Astrocyte of the cerebellum (primary cell): ENCODE data around the gene POLR3B.
A peak's percentile ranks its signal among the peaks of the same experiment; 100 is the strongest.

ENCODE experiments used
- DNase-seq: peaks from one replicate; pipeline ENCODE4 v3.0.0-alpha.2; 2011; ENCODE audit warnings: low read depth
- H3K4me3 ChIP-seq: 2 replicates; pipeline ENCODE4 v1.5.1; 2011; ENCODE audit warnings: mild to moderate bottlenecking, low read depth, low read length, moderate library complexity
- in situ Hi-C: cut with HindIII; loops from 2 replicates; pipeline ENCODE4 v1.10.0; 2017; ENCODE audit warnings: low sequenced_read_pairs
- TF ChIP-seq, protein P1 (sequence below): IDR thresholded peaks from 2 replicates; pipeline ENCODE4 v1.5.1; 2012; ENCODE audit warnings: low read length, low read depth, moderate library complexity, mild to moderate bottlenecking; ENCODE audit errors: missing control alignments

The POLR3B gene

GRCh38 chr12:106445959-106446358 is 88.4 kb downstream of the POLR3B start:
- TF ChIP-seq, protein P1, sequence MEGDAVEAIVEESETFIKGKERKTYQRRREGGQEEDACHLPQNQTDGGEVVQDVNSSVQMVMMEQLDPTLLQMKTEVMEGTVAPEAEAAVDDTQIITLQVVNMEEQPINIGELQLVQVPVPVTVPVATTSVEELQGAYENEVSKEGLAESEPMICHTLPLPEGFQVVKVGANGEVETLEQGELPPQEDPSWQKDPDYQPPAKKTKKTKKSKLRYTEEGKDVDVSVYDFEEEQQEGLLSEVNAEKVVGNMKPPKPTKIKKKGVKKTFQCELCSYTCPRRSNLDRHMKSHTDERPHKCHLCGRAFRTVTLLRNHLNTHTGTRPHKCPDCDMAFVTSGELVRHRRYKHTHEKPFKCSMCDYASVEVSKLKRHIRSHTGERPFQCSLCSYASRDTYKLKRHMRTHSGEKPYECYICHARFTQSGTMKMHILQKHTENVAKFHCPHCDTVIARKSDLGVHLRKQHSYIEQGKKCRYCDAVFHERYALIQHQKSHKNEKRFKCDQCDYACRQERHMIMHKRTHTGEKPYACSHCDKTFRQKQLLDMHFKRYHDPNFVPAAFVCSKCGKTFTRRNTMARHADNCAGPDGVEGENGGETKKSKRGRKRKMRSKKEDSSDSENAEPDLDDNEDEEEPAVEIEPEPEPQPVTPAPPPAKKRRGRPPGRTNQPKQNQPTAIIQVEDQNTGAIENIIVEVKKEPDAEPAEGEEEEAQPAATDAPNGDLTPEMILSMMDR = no peak
- in situ Hi-C loops = no loop called here
- no peak for DNase-seq
- no peak overlapping the region for H3K4me3 ChIP-seq

- H3K4me3 ChIP-seq = no peak overlapping the region
- TF ChIP-seq, protein P1 = no peak
- in situ Hi-C loops = no loop called here
- peak; percentile 18 for DNase-seq
These were observed 89.0 kb downstream of the POLR3B start for GRCh38 chr12:106446419-106447092.

DNA sequence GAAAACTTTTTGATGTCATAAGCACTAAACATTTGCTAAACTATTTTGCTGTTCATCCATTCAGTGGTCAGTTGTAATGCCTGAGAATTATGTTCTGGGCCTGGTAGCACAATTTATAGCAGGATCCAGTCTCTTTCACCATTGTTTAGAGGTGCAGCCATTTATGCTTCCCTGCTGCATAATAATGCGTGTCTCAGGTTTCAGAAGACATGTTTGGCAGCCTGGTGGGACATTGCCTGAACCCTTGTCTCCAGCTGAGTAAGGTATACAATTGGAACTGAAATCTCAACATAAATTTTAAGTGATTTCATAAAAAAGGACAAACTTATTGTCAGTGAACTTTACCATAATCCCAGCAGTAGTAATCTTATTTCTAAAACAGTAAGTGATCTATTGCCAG is 94.8 kb downstream of the POLR3B start:
- TF ChIP-seq, protein P1 = no peak
- no peak overlapping the region for H3K4me3 ChIP-seq
- in situ Hi-C loops = no loop called here
- DNase-seq = no peak

DNA sequence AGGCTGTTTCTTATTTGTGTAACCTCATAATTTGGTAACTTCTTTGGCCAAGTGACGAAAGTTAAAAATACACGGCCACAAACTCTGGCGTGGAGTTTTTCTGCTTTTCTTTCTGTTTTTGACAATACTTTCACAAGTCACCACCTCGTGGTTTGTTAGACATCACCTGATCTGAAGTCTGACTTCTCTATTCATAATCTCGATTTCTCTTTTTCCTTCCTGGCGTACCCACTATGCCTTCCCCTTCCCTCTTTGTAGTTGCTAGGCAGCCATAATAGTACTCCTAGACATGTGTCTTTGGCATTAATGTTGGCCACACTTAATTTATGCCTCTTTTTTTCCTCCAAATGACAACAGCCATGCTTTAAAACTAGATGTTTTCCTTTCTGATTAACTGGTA is 97.6 kb downstream of the POLR3B start:
- in situ Hi-C loops = no loop called here
- no peak overlapping the region for H3K4me3 ChIP-seq
- DNase-seq = no peak
- TF ChIP-seq, protein P1 = no peak

GRCh38 chr12:106459124-106459523 is 101.6 kb downstream of the POLR3B start:
- in situ Hi-C loops = no loop called here
- DNase-seq = no peak
- TF ChIP-seq, protein P1 = no peak
- H3K4me3 ChIP-seq = no peak overlapping the region

- no peak overlapping the region for H3K4me3 ChIP-seq
- DNase-seq = no peak
- TF ChIP-seq, protein P1 = no peak
- in situ Hi-C loops = no loop called here
These were observed 102.0 kb downstream of the POLR3B start for GRCh38 chr12:106459534-106459933.
